Choroid plexus epithelial cell (primary cell): Measurements from ENCODE around the gene SUSD5.

Experiments used
- DNase-seq: peaks from one replicate; pipeline ENCODE4 v3.0.0-alpha.2; 2010; ENCODE audit warnings: low read depth
- H3K4me3 ChIP-seq: 2 replicates; pipeline ENCODE4 v1.5.1; 2011; ENCODE audit warnings: low read depth, mild to moderate bottlenecking, control low read depth, low read length, moderate library complexity
- TF ChIP-seq, protein P1 (sequence below): conservative IDR thresholded peaks from 2 replicates; pipeline ENCODE4 v1.5.1; 2011; ENCODE audit warnings: low read depth, mild to moderate bottlenecking, control low read depth, inconsistent platforms, low read length, moderate library complexity

The SUSD5 gene

DNA sequence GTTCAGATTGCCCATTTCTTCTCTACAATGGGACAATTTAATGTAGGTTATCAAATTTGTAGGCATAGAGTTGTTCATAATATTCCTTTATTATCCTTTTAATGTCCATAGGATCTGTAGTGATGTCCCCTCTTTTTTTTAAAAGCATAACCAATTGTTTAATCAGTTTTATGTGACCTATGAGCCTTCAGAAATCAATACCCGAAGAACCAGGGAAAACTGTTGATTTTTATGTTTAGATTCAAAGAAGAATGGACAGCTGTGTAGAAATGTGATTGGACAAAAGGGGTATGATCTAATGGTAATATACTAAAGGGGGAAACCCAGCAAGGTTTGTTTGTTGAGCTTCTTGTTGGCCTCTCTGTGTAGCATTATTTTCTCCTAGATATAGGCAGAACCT is 39.5 kb downstream of the SUSD5 start:
- no peak overlapping the region for H3K4me3 ChIP-seq
- TF ChIP-seq, protein P1, sequence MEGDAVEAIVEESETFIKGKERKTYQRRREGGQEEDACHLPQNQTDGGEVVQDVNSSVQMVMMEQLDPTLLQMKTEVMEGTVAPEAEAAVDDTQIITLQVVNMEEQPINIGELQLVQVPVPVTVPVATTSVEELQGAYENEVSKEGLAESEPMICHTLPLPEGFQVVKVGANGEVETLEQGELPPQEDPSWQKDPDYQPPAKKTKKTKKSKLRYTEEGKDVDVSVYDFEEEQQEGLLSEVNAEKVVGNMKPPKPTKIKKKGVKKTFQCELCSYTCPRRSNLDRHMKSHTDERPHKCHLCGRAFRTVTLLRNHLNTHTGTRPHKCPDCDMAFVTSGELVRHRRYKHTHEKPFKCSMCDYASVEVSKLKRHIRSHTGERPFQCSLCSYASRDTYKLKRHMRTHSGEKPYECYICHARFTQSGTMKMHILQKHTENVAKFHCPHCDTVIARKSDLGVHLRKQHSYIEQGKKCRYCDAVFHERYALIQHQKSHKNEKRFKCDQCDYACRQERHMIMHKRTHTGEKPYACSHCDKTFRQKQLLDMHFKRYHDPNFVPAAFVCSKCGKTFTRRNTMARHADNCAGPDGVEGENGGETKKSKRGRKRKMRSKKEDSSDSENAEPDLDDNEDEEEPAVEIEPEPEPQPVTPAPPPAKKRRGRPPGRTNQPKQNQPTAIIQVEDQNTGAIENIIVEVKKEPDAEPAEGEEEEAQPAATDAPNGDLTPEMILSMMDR, result no peak
- DNase-seq, result no peak

DNA sequence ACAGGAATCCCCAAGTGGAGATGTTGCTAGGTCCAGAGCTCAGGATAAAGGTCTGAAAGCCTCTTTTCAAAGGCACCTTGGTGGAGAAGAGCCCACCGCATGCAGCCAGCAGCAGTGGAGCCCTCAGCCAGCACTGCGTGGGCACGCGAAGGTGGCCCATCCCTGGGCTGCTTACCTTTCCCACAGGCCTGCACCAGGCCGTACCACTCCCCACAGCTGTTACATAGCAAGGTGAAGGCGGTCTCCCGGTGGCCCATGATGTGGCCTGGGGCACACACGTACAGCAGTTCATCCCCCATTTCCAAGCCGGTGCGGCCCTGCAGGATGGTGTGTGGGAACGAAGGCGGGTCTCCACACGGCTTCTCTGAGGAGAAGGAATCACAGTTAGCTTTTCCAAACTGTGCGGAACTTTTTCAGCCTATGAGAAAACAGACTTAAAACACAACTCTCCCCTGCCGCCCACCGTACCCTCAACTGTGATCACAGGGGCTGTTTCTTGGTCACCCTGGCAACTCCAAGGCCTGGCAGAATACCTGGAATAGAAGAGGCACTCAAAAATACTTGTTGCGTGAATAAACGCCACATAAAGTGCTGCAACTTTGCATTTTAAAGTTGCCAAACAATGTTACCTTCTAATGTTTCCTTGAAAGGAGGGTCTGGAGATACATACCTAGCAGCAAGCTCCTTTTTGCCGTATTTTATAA is 43.7 kb downstream of the SUSD5 start:
- no peak overlapping the region for H3K4me3 ChIP-seq
- no peak for DNase-seq
- TF ChIP-seq, protein P1, result no peak

DNA sequence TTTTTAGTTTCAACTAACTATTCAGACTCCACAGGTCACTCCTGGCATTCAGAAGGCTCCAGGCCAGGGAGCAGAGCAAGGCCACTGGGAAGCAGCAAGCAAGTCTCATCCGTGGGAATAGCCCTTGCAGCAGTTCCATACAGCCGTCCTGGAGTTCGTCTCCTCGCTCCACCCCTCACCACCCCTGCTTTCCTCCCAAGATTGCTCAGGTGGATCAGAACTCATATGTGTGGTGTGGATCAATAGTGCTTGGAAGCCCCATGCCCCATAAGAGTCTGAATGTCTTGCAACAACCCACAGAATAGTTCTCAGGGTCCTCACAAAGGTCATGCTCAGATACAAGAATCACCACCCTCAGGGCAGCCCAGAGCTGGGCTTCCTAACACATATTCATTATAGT is 44.5 kb downstream of the SUSD5 start:
- no peak overlapping the region for H3K4me3 ChIP-seq
- TF ChIP-seq, protein P1, result no peak
- DNase-seq, result no peak

DNA sequence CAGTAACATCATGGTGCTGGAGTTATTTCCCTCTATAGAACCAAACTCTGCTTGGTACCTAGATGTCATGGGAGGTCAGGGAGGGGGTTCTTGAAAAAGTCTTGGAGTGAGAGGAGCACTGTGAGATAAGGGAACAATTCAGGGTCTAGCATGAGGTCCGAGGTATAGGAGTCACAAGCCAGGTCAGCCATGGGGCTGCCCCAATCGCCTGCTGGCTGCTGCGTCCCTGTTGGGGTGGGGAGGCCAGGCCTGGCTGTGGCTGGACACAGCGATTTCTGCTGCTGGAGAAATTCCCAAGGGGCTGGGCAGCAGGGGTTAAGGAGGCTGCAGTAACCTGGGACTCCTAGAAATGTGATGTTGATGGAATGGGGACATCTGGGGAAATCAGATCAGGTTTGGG is 44.9 kb downstream of the SUSD5 start:
- no peak overlapping the region for H3K4me3 ChIP-seq
- no peak for DNase-seq
- TF ChIP-seq, protein P1, result no peak

DNA sequence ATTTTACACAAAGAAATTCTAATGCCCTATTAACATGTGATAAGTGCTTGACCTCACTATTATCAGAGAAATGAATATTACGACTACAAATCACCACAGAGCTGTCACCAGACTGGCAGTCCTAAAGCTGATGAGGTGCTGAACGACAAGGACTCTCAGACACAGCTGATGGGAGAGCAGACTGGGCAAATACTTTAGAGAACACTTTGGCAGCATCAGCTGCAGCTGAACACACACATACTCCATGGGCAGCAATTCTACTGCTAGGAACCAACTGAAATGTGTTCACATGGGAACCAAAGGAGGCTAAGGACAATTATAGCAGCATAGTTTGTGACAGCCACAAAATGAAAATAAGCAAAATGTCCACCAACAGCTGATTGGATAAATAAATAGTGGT is 45.5 kb downstream of the SUSD5 start:
- H3K4me3 ChIP-seq, result no peak overlapping the region
- DNase-seq, result no peak
- TF ChIP-seq, protein P1, result no peak

DNA sequence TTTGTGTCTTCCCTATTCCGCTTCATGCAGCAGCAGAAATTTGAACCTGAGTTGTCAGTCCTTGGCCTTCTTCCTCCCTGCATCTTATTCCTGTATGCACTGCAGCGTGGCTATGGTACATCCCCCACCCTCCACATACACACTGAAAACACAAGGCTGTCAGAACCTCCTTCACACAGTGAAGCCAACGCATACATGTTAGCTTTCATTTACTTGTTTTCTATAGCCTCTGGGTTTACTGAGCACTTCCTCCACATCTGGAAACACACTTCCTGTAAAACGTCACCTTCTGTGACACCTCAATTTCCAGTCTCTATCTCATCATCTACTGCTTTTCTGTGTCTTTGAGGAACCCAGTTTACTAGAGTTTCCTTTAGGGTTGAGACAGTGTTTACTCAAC is 47.0 kb downstream of the SUSD5 start:
- no peak overlapping the region for H3K4me3 ChIP-seq
- DNase-seq, result no peak
- TF ChIP-seq, protein P1, result no peak

DNA sequence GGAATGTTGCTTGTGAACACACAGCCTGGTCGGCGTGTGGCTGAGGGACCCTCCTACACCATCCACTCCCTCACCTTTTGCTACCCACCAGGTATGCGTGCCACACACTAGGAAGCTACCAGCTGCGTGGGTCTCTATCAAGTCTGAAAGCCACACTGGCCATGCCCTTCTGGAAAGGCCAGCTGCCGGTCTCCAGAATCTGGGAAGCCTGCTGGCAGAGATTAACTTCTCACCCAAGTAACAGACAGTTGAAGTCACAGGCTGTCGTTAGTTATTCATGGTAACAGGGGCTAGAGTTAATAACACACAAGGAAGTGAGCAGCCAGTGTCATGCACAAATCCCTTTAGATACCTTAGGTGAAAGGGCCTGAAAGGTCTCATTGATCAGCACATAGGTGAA is 48.1 kb downstream of the SUSD5 start:
- TF ChIP-seq, protein P1, result no peak

More for the DNA sequence above, 48.1 kb downstream of the SUSD5 start:
- DNase-seq, result no peak
- no peak overlapping the region for H3K4me3 ChIP-seq
